22Rv1 (cell line): ENCODE data around the gene GPR142.

Experiments used
- ZFX ChIP-seq: fragments of 450-650 bp; IDR thresholded peaks from 2 replicates; pipeline ENCODE4 v1.6.1; 2017; ENCODE audit warnings: antibody characterized with exemption, borderline replicate concordance
- TF ChIP-seq, protein P1 (sequence below): fragments of 450-650 bp; IDR thresholded peaks from 2 replicates; pipeline ENCODE4 v1.5.1; 2017; ENCODE audit warnings: mild to moderate bottlenecking

DNA sequence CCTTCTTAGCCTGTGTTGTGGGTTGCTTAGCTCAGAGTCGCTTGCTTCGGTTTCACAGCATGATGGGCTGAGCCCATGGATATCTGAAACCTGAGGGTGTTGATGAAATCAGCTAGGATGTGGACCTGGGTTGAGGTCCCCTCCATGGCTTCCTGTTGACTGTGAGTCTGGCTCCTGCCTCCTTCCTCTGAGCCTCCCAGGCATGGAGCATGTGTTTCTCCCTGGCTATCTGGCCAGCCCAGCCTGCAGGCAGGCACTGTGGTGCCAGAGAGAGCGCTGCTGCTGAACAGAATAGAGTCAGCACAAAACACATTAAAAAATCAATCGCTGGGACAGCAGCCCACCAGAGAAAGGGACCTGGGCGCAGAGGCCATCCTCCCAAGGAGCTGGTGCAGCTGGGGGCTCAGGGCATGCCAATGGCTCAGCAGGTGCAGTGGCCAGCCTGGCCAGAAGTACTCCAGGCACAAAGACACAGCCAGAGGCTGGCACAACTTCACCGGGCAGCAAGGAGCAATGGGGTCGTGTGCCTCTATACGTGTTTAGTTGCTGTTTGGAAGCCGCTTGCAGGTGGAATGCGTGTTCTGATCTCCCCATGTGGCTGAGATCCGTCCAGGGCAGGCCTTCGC lies 36.3 kb downstream of the GPR142 start:
- TF ChIP-seq, protein P1, sequence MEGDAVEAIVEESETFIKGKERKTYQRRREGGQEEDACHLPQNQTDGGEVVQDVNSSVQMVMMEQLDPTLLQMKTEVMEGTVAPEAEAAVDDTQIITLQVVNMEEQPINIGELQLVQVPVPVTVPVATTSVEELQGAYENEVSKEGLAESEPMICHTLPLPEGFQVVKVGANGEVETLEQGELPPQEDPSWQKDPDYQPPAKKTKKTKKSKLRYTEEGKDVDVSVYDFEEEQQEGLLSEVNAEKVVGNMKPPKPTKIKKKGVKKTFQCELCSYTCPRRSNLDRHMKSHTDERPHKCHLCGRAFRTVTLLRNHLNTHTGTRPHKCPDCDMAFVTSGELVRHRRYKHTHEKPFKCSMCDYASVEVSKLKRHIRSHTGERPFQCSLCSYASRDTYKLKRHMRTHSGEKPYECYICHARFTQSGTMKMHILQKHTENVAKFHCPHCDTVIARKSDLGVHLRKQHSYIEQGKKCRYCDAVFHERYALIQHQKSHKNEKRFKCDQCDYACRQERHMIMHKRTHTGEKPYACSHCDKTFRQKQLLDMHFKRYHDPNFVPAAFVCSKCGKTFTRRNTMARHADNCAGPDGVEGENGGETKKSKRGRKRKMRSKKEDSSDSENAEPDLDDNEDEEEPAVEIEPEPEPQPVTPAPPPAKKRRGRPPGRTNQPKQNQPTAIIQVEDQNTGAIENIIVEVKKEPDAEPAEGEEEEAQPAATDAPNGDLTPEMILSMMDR: no peak
- TF ChIP-seq ZFX: no peak
